H1 (cell line): Measurements from ENCODE around the gene ATP23.

Source experiments
- ASH2L ChIP-seq: fragments of 200-600, 300-600 bp; sonication (generic); IDR thresholded peaks from one replicate; pipeline ENCODE4 v1.7.1; 2017; ENCODE audit warnings: low read length
- CTCF ChIP-seq, 3 experiments: IDR thresholded peaks; 1 replicate in 2 of 3; 2 replicates in 1 of 3; pipeline versions ENCODE4 v1.5.1 to v1.6.1; 2011; ENCODE audit warnings: low read length in 3 of 3, mild to moderate bottlenecking in 3 of 3, inconsistent platforms in 2 of 3, low read depth in 1 of 3, moderate library complexity in 1 of 3; ENCODE audit not compliant: insufficient read depth in 1 of 3; ENCODE audit errors: control extremely low read depth in 1 of 3
- EP300 ChIP-seq, 2 experiments: IDR thresholded peaks; 1 replicate in 1 of 2; 2 replicates in 1 of 2; pipeline ENCODE4 v1.6.1; 2011 to 2012; ENCODE audit warnings: low read depth in 2 of 2, low read length in 2 of 2, mild to moderate bottlenecking in 2 of 2, borderline replicate concordance in 1 of 2, inconsistent platforms in 1 of 2, moderate library complexity in 1 of 2
- EZH2 ChIP-seq: fragments of 200-600 bp; sonication (generic); IDR thresholded peaks from 2 replicates; pipeline ENCODE4 v1.7.1; 2012; ENCODE audit warnings: low read depth, mild to moderate bottlenecking, moderate library complexity, low read length, inconsistent platforms; ENCODE audit not compliant: severe bottlenecking
- JUND ChIP-seq: IDR thresholded peaks from 2 replicates; pipeline ENCODE4 v1.6.1; 2011; ENCODE audit warnings: mild to moderate bottlenecking, improper control_type of control experiment, low read length
- POLR2AphosphoS5 ChIP-seq: IDR thresholded peaks from 2 replicates; pipeline ENCODE4 v1.6.1; 2011; ENCODE audit warnings: low read depth, low read length

GRCh38 chr12:57998251-57998650 lies 56.9 kb downstream of the ATP23 start:
- TF ChIP-seq EP300 (IDR thresholded peaks at IDR 0.05; ENCODE audit: borderline replicate concordance in 1 of 2, low read depth in 2 of 2, low read length in 2 of 2) (no peak), CTCF (IDR thresholded peaks at IDR 0.05; ENCODE audit: control extremely low read depth in 1 of 3, insufficient read depth in 1 of 3, low read depth in 1 of 3, low read length in 3 of 3) (no peak), JUND (no peak), ASH2L (no peak), POLR2AphosphoS5 (no peak), EZH2 (no peak)
